Glutamatergic neuron (in vitro differentiated cells): ENCODE results near the gene STK16. TPM values are rescaled to one million over a fixed set of nuclear protein-coding genes. Genes with fewer than 3 reads are reported as not detected.

ENCODE experiments used
- DNase-seq: peaks from one replicate; pipeline ENCODE4 v3.0.0; 2022
- H3K27ac Mint-ChIP-seq: one replicate; pipeline ENCODE4 v1.8.0; 2020; ENCODE audit warnings: mild to moderate bottlenecking, mixed read lengths, inconsistent platforms; ENCODE audit not compliant: unreplicated experiment
- H3K27me3 Mint-ChIP-seq: one replicate; pipeline ENCODE4 v1.8.0; 2020; ENCODE audit warnings: mild to moderate bottlenecking, moderate library complexity, mixed read lengths, inconsistent platforms; ENCODE audit not compliant: unreplicated experiment
- H3K36me3 Mint-ChIP-seq: one replicate; pipeline ENCODE4 v1.8.0; 2020; ENCODE audit warnings: mild to moderate bottlenecking, mixed read lengths, inconsistent platforms; ENCODE audit not compliant: unreplicated experiment
- H3K4me1 Mint-ChIP-seq: one replicate; pipeline ENCODE4 v1.8.0; 2020; ENCODE audit warnings: mild to moderate bottlenecking, low read depth, mixed read lengths, inconsistent platforms; ENCODE audit not compliant: unreplicated experiment
- H3K4me3 Mint-ChIP-seq: one replicate; pipeline ENCODE4 v1.8.0; 2020; ENCODE audit warnings: mild to moderate bottlenecking, mixed read lengths, inconsistent platforms; ENCODE audit not compliant: unreplicated experiment
- H3K9me3 Mint-ChIP-seq: one replicate; pipeline ENCODE4 v1.8.0; 2020; ENCODE audit warnings: mild to moderate bottlenecking, moderate library complexity, mixed read lengths, inconsistent platforms; ENCODE audit not compliant: unreplicated experiment
- total RNA-seq: library from RNA; stranded (reverse); fragmentation: NEBNext Ultra II Directional; extraction: Animal tissue kit (Norgen Biotek cat#: 25700); gene quantifications from one replicate; pipeline ENCODE4 v1.2.1, GENCODE V29; 2021; ENCODE audit not compliant: unreplicated experiment
- TF ChIP-seq, protein P1 (sequence below): fragments of 200-600 bp; sonication (generic); IDR thresholded peaks from one replicate; pipeline ENCODE4 v1.5.0; 2021; ENCODE audit not compliant: partially characterized antibody, unreplicated experiment

The STK16 gene
- total RNA-seq, 1 donor from 2014 or later, result 32.2 TPM

GRCh38 chr2:219279916-219280516 lies 34.7 kb downstream of the STK16 start:
- Mint-ChIP-seq H3K9me3 (peaks cover 11% of the 10 kb centered on the region), H3K4me3 (peak overlapping the region; percentile 97), H3K4me1 (peaks cover 35% of the 10 kb centered on the region), H3K27ac (peak overlapping the region; percentile 99), H3K36me3 (no peaks in the 10 kb centered on the region), H3K27me3 (peaks cover 3% of the 10 kb centered on the region)
- TF ChIP-seq, protein P1, sequence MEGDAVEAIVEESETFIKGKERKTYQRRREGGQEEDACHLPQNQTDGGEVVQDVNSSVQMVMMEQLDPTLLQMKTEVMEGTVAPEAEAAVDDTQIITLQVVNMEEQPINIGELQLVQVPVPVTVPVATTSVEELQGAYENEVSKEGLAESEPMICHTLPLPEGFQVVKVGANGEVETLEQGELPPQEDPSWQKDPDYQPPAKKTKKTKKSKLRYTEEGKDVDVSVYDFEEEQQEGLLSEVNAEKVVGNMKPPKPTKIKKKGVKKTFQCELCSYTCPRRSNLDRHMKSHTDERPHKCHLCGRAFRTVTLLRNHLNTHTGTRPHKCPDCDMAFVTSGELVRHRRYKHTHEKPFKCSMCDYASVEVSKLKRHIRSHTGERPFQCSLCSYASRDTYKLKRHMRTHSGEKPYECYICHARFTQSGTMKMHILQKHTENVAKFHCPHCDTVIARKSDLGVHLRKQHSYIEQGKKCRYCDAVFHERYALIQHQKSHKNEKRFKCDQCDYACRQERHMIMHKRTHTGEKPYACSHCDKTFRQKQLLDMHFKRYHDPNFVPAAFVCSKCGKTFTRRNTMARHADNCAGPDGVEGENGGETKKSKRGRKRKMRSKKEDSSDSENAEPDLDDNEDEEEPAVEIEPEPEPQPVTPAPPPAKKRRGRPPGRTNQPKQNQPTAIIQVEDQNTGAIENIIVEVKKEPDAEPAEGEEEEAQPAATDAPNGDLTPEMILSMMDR, result peak; percentile 17
- no peak for DNase-seq

DNA sequence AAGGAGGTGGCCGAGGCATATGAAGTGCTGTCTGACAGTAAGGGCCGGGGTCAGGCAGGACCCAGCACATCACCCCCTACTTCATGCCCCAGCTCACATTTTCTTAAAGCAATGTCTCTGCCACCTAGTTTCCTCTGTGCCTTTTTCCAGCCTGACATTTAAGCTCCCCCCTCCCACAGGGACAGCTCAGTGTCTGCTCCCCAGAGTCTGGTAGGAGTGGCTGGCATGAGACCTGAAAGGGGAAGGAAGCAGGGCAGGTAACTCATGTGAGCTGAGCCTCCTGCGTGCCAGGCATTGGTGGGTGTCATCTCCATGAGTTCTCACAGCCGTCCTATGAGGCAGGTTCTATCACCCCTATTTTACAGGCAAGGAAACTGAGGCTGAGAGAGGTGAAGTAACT lies 35.4 kb downstream of the STK16 start:
- peaks cover 3% of the 10 kb centered on the region for H3K27me3 Mint-ChIP-seq
- TF ChIP-seq, protein P1, result no peak
- peak overlapping the region; percentile 99 for H3K27ac Mint-ChIP-seq
- peak overlapping the region; percentile 97 for H3K4me3 Mint-ChIP-seq
- H3K9me3 Mint-ChIP-seq, result peaks cover 11% of the 10 kb centered on the region
- DNase-seq, result no peak
- peaks cover 39% of the 10 kb centered on the region for H3K4me1 Mint-ChIP-seq
- H3K36me3 Mint-ChIP-seq, result no peaks in the 10 kb centered on the region

- H3K4me1 Mint-ChIP-seq, result peaks cover 43% of the 10 kb centered on the region
- peaks cover 13% of the 10 kb centered on the region for H3K9me3 Mint-ChIP-seq
- peak overlapping the region; percentile 59 for H3K27ac Mint-ChIP-seq
- peaks cover 3% of the 10 kb centered on the region for H3K27me3 Mint-ChIP-seq
- H3K36me3 Mint-ChIP-seq, result no peaks in the 10 kb centered on the region
- TF ChIP-seq, protein P1, result peak; percentile 7
- DNase-seq, result no peak
- H3K4me3 Mint-ChIP-seq, result peak overlapping the region; percentile 97
These were observed 36.3 kb downstream of the STK16 start for GRCh38 chr2:219281588-219281987.

DNA sequence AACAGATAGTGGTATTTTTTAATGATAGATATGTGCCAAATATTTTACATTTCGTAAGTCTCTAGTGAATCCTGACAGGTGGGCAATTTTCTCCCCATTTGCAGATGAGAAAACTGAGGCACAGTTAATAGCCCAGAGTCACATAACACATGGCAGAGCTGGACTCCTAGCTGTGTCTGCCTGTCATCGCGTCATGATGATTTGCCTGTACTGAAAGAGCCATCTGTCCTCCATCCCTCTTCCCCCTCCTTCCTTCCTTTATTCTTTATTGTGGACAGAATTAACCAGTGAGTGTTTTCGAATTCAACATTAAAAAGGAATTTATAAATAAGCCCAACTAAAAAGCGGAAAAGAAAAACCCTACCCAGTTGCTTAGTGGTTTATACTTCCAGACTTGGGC lies 37.1 kb downstream of the STK16 start:
- TF ChIP-seq, protein P1, result no peak
- Mint-ChIP-seq H3K4me3 (peak overlapping the region; percentile 53), H3K27ac (peak overlapping the region; percentile 19)

DNA sequence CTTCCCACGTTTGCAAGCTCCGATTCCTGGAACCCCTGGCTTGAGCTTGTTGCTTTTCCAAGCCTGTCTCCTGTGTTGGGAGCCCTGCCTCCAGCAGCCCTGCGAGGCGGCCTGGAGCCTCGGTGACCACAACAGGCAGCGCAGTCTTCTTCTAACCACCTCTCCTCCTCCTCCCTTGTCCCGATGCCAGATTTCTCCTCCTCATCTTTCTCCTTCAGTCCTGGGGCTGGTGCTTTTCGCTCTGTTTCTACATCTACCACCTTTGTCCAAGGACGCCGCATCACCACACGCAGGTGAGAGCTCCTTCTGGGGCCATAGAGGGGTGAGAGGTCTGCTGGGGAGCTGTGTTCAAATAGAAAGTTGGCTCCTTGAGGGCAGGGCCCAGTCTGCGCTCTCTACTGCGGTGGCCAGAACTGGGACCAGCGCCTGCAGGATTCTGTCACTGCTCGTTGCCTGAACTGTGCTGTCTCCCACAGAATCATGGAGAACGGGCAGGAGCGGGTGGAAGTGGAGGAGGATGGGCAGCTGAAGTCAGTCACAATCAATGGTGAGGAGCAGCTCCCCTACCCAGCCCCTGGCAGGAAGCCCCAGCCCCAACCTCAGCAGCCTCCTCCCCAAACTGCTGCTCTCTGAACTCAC lies 37.8 kb downstream of the STK16 start:
- Mint-ChIP-seq H3K4me1 (peaks cover 34% of the 10 kb centered on the region), H3K4me3 (peak overlapping the region; percentile 53), H3K9me3 (peaks cover 11% of the 10 kb centered on the region), H3K27ac (peak overlapping the region; percentile 19), H3K27me3 (peaks cover 3% of the 10 kb centered on the region), H3K36me3 (no peaks in the 10 kb centered on the region)
- TF ChIP-seq, protein P1, result no peak
- no peak for DNase-seq

More for the DNA sequence above, 37.1 kb downstream of the STK16 start:
- Mint-ChIP-seq H3K36me3 (no peaks in the 10 kb centered on the region), H3K9me3 (peaks cover 13% of the 10 kb centered on the region), H3K4me1 (peaks cover 40% of the 10 kb centered on the region), H3K27me3 (peaks cover 3% of the 10 kb centered on the region)
- DNase-seq, result no peak
